Anterior cingulate cortex (tissue), 58 donors: ENCODE measurements around the gene MYO18B.

Experiments
- DNase-seq, 58 donors: peaks; one replicate each; lab custom pipeline; 2025; lab: John Stamatoyannopoulos, UW

The MYO18B gene

DNA sequence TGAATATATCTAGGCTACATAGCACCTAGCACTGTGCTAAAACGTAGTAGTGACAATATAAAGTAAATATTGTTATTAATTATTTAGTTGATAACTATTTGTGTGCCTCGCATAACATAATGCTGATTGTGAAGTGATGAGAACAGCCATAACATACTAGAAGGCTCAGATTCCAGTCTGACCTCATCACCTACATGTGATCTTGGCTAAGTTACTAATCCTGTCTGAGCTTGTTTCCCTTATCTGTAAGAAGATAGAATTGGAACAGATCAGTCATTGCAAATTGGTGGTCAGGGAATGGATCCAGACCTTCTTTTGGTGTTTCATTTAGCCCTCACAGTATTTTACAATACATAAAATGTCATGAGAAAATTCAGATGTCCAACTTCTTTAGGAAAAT lies 323.9 kb downstream of the MYO18B start:
- no peak for DNase-seq

DNA sequence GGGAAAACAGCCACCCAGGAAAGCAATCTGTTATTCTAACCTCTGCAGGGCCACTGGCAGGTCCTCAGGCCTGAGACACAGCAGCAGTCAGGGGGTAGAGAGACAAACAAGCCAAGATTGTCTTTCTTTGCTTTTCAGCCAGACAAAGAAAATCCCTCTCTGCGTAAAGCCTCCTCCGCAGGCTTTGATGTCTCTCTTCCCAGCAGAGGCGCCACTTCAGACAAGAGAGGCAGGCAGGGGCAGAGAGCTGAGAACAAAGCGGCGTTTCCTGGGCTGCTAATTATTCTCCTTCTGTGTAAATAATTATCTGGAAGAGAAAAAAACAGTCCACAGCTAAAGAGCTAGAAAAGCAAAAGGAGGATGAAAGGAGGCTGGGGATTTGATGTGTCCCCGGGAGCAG lies 324.5 kb downstream of the MYO18B start:
- peak in 19 of 58 donors; percentile 1 to 61 (median 11) for DNase-seq

DNA sequence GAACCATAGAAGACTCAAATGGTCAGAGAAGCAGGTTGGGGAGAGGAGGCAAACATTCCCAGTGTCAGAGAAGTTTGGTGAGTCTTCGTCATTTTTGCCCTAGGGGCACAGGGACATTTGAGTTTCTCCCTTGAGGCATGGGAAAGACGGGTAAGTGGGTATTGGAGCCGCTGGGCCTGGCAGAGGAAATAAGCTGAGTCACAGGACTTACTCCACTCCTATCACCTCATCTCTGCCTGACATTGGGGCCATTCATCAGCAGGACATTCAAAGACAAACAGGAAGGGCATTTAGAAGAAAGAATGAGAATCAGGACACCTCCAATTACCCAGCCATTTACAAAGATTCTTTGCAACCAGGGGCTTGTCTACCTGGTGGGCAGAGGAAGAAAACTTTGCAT lies 326.6 kb downstream of the MYO18B start:
- DNase-seq: no peak

DNA sequence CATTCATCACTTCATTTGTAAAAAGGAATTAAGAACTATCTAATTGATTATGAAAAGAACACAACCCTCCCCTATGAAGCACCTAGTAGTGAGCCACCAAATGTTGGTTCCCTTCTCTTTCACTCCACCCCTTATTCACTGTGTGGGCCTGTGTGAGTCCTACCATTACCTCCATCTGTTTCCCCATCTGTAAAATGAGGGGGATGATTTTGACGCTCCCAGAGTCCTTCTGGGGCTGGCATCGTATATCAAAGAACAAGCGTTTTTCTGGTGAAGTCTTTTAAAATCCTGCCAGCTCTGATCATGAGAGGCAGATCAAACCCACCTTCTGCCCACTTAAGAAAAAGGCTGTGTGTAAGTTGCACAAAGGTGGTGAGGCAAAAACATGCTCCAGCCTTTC lies 330.6 kb downstream of the MYO18B start:
- DNase-seq: peak in 20 of 58 donors; percentile 2 to 53 (median 22)

DNA sequence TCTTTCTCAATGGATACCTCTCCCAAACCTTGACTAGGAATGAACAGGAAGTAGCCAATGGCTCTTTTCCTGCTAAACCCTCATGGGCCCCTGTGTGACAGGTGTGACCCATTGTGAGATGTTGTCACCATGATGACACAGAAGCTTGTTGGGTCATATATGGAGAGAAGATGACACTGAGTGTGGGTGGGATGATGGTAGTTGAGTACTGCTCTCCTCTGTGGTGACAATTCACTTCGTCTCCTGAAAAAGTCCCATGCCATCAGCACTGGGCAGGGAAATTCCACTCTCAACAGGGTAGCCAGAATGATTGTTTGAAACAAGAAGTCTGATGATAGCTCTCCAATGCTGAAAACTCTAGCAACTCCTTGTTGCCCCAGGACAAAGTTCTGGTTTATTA lies 333.3 kb downstream of the MYO18B start:
- no peak for DNase-seq

DNA sequence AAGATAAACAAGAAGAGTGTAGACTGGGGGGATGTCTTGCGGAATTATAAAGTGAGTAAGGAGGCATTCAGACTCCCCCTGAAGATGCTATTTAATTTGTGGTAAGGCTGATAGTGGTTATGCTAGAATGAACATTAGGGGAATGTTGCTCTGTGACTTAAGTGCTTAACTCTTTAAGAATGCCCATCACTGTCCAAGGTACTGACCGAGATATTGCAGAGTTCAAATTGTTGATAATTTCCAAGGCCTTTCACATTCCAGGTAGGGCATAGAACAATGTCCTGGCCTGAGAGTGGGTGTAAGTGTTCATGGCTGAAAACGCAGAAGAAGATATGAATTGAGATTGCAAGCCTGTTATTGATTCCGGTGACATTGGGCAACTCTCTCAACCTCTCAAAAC lies 337.0 kb downstream of the MYO18B start:
- DNase-seq: no peak
